ENCODE measurements around the gene ITGA5. TPM values are rescaled to one million over a fixed set of nuclear protein-coding genes. Genes with fewer than 3 reads are reported as not detected.

Gene ITGA5
- total RNA-seq, 1 donor from 2014 or later = 317 TPM

DNA sequence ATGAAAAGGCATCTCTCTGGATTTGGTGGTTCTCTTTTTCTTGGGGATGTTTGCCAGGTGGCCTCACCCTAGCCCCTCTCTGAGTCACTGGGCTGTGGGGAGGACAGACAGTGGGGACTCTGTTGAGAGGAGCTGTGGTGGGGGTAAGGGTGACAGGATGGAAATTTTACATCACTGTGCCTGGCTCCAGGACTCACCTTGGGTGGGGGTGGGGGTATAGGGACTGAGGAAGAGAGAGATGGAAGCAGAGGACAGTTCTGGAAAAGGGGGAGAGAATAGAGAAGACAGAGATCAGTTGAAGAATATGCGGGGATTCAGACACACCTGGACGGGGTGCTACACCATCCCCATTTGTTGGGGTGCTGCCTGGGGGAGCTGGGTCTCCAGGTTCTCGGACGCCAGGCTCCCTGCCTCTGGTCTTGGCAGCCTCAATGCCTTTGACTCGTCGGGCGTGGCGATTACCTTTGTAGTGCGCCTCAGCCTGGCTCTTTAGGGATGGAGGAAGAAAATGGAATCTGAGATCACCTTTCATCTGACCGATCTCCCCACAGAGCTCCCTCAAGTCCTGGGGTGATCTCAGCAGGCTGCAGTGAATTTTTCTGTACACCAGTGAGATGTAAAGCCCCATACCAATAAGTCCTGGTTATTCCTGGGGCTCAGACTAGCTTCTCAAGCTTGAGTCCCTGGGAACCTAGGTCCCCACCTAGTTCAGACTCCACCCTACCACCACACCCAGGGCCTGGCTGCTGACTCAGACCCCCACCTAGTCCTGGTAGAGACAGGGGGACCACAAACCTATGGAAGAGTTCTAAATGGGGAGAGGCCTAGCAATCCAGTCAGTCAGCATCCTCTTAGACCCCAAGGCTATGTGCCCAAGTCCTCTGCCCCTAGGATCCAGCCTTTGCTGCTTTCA lies 45.2 kb downstream of the ITGA5 start:
- Mint-ChIP-seq H3K36me3 (ENCODE audit: low read depth, unreplicated experiment) (peaks cover 17% of the 10 kb centered on the region), H3K27ac (ENCODE audit: unreplicated experiment) (no peak overlapping the region), H3K4me3 (ENCODE audit: unreplicated experiment) (no peak overlapping the region), H3K9me3 (ENCODE audit: unreplicated experiment) (peaks cover 1% of the 10 kb centered on the region), H3K4me1 (ENCODE audit: low read depth, unreplicated experiment) (peaks cover 26% of the 10 kb centered on the region), H3K27me3 (ENCODE audit: low read depth, unreplicated experiment) (peaks cover 6% of the 10 kb centered on the region)
- Histone ChIP-seq H3K9ac (ENCODE audit: low read length) (no peak overlapping the region), H3K79me2 (ENCODE audit: insufficient read depth, low read length) (no peaks in the 10 kb centered on the region), H3K4me1 (ENCODE audit: insufficient read depth, low read length) (peaks cover 30% of the 10 kb centered on the region), H3K9me3 (ENCODE audit: insufficient read depth, low read depth, low read length) (no peaks in the 10 kb centered on the region), H3K4me3 (ENCODE audit: insufficient read depth, low read depth, low read length) (no peak overlapping the region), H3K36me3 (ENCODE audit: insufficient read depth, low read length) (no peaks in the 10 kb centered on the region), H3K4me2 (ENCODE audit: low read length) (peak overlapping the region; percentile 13), H3K27me3 (ENCODE audit: insufficient read depth, low read length) (no peaks in the 10 kb centered on the region), H2AFZ (ENCODE audit: low read depth, low read length) (no peak overlapping the region), H4K20me1 (ENCODE audit: insufficient read depth, low read length) (peaks cover 4% of the 10 kb centered on the region), H3K27ac (ENCODE audit: low read depth, low read length) (no peak overlapping the region)
- FAIRE-seq (no peak), DNase-seq (ENCODE audit: low read depth) (no peak)
- no peak for TF ChIP-seq EZH2 (IDR thresholded peaks at IDR 0.05; ENCODE audit: insufficient read depth, low read length)
- TF ChIP-seq, protein P1, sequence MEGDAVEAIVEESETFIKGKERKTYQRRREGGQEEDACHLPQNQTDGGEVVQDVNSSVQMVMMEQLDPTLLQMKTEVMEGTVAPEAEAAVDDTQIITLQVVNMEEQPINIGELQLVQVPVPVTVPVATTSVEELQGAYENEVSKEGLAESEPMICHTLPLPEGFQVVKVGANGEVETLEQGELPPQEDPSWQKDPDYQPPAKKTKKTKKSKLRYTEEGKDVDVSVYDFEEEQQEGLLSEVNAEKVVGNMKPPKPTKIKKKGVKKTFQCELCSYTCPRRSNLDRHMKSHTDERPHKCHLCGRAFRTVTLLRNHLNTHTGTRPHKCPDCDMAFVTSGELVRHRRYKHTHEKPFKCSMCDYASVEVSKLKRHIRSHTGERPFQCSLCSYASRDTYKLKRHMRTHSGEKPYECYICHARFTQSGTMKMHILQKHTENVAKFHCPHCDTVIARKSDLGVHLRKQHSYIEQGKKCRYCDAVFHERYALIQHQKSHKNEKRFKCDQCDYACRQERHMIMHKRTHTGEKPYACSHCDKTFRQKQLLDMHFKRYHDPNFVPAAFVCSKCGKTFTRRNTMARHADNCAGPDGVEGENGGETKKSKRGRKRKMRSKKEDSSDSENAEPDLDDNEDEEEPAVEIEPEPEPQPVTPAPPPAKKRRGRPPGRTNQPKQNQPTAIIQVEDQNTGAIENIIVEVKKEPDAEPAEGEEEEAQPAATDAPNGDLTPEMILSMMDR (IDR thresholded peaks at IDR 0.05; ENCODE audit: insufficient read depth, low read depth, low read length) = no peak

DNA sequence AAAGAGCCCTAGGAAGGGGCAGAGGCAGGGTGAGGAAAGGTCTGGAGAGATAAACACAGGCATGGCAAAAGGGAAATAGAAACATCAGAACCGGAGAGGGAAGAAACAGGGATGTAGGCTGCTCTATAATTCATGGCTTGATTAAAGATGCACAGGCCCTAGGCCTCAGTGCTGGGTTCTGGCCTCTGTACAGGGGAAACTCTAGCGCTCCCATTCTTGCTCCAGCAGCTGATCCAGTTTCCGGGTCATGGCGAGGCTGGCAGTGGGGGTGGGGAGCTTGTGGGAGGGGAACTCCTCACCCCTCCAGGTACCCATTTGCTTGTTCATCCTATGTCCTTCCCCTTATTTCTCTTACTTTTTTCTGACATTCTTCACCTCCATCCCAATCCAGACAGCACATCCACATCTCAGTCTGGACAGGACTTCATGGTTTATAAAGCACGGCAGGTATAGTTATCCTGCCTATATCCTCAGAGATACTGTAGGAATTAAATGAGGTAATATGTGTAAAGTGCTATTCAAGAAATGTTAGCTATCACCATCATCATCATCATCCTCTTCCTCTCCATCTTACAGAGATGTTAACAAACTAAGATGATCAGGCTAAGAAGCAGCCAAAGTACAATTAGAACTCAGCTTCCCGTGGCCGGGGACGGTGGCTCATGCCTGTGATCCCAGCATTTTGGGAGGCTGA lies 46.8 kb downstream of the ITGA5 start:
- Histone ChIP-seq H3K27me3 (ENCODE audit: insufficient read depth, low read length) (no peaks in the 10 kb centered on the region), H3K4me3 (ENCODE audit: insufficient read depth, low read depth, low read length) (no peak overlapping the region), H3K27ac (ENCODE audit: low read depth, low read length) (no peak overlapping the region), H3K4me2 (ENCODE audit: low read length) (peak overlapping the region; percentile 3), H4K20me1 (ENCODE audit: insufficient read depth, low read length) (no peaks in the 10 kb centered on the region), H3K9me3 (ENCODE audit: insufficient read depth, low read depth, low read length) (no peaks in the 10 kb centered on the region), H3K79me2 (ENCODE audit: insufficient read depth, low read length) (no peaks in the 10 kb centered on the region), H2AFZ (ENCODE audit: low read depth, low read length) (no peak overlapping the region), H3K9ac (ENCODE audit: low read length) (no peak overlapping the region), H3K4me1 (ENCODE audit: insufficient read depth, low read length) (peaks cover 32% of the 10 kb centered on the region), H3K36me3 (ENCODE audit: insufficient read depth, low read length) (no peaks in the 10 kb centered on the region)
- no peak overlapping the region for H3K4me3 Mint-ChIP-seq (ENCODE audit: unreplicated experiment)
- FAIRE-seq (no peak), DNase-seq (ENCODE audit: low read depth) (no peak)
- peaks cover 37% of the 10 kb centered on the region for H3K4me1 Mint-ChIP-seq (ENCODE audit: low read depth, unreplicated experiment)
- TF ChIP-seq EZH2 (IDR thresholded peaks at IDR 0.05; ENCODE audit: insufficient read depth, low read length) = no peak
- TF ChIP-seq, protein P1 (IDR thresholded peaks at IDR 0.05; ENCODE audit: insufficient read depth, low read depth, low read length) = no peak
- peaks cover 18% of the 10 kb centered on the region for H3K36me3 Mint-ChIP-seq (ENCODE audit: low read depth, unreplicated experiment)
- peak overlapping the region; percentile 63 for H3K27ac Mint-ChIP-seq (ENCODE audit: unreplicated experiment)
- H3K9me3 Mint-ChIP-seq (ENCODE audit: unreplicated experiment) = peaks cover 1% of the 10 kb centered on the region
- H3K27me3 Mint-ChIP-seq (ENCODE audit: low read depth, unreplicated experiment) = peaks cover 4% of the 10 kb centered on the region
